Muscle of arm (tissue), 12 donors: Measurements from ENCODE around the gene DNAH14. TPM values are rescaled to one million over a fixed set of nuclear protein-coding genes. Genes with fewer than 3 reads are reported as not detected.
A peak's percentile ranks its signal among the peaks of the same experiment; 100 is the strongest.

Experiments used
- DNase-seq: peaks from one replicate; pipeline ENCODE4 v3.0.0-alpha.2; 2013
- polyA plus RNA-seq, 12 donors: library from polyadenylated mRNA; unstranded; fragments of 120-200 nt; gene quantifications; one replicate each; pipeline ENCODE4 v1.2.1, GENCODE V29; 2013; ENCODE audit not compliant: insufficient read length in 12 of 12

The DNAH14 gene
- polyA plus RNA-seq, 12 donors: 4.0 to 16.5 (median 6.5) TPM; not detected in 1

- DNase-seq: peak; percentile 33
These were observed 498.0 kb downstream of the DNAH14 start, which contains the start of gene LBR for GRCh38 chr1:225427235-225428067. TSS of gene LBR (minus strand) at chr1:225428038. CDS start at chr1:225424075, 3,963 bp downstream.

DNA sequence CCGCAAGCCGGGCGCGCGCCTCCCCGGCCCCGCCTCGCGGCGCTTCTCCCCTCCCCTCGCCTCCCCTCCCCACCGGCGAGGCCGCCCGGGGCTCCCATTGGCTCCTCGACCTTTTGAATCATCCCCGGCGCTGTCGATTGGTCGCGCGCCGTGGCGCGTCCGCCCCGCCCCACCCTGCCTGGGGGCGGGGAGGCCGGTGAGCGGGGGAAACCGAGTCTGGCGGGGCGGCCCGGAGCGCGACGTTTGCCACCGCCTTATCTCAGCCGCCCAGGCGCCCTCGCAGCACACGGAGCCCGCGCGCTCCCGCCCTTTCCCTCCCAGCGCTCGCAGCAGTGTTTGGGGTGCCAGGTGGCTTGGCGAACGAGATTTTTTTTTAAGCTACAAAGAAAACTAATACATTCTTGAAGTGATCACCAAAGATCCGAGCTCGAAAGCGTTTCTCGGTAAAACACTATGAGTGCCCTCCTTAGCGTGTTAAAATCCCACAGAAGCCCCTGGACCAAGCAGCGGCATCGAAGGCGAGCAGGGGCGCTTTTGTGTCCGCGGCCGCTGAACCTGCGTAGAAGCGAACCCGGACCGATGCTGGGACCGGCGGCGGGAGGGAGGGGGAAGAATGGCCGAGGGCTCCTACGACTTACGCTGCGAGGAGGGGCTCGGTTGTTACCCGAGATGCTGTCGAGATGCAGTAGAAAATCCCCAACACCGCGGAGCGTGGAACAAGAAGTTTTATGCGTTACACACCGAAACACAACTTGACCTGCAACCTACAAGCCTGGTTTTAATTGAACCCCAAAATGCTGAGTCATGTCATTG is 498.8 kb downstream of the DNAH14 start:
- peak; percentile 94 for DNase-seq

GRCh38 chr1:225428881-225429455 is 499.5 kb downstream of the DNAH14 start:
- DNase-seq: no peak

- no peak for DNase-seq
These were observed 500.8 kb downstream of the DNAH14 start for GRCh38 chr1:225430301-225430700.

- no peak for DNase-seq
These were observed 501.8 kb downstream of the DNAH14 start for GRCh38 chr1:225431081-225431863.

GRCh38 chr1:225434046-225434445 is 504.6 kb downstream of the DNAH14 start:
- no peak for DNase-seq

DNA sequence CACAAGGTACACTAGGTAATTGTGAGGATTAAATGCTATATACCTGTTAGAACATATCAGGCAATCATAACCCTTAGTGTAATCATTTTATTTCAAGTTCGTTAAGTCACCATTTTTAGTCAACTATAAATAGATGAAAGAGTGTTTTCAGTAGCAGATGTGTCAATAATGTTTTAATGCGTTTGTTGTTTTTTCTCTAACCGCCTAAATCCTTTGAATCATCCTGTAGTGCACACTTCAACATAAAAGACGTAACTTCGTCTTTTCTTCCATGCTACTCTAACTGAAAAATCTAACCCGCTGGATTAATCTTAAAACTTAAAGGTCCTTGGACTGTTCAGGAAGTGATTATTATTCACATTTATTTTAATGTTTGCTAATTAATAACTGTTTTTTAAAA is 505.6 kb downstream of the DNAH14 start:
- DNase-seq: no peak

GRCh38 chr1:225435487-225435886 is 506.0 kb downstream of the DNAH14 start:
- DNase-seq: no peak

- DNase-seq: no peak
These were observed 506.5 kb downstream of the DNAH14 start for GRCh38 chr1:225435957-225436392.

DNA sequence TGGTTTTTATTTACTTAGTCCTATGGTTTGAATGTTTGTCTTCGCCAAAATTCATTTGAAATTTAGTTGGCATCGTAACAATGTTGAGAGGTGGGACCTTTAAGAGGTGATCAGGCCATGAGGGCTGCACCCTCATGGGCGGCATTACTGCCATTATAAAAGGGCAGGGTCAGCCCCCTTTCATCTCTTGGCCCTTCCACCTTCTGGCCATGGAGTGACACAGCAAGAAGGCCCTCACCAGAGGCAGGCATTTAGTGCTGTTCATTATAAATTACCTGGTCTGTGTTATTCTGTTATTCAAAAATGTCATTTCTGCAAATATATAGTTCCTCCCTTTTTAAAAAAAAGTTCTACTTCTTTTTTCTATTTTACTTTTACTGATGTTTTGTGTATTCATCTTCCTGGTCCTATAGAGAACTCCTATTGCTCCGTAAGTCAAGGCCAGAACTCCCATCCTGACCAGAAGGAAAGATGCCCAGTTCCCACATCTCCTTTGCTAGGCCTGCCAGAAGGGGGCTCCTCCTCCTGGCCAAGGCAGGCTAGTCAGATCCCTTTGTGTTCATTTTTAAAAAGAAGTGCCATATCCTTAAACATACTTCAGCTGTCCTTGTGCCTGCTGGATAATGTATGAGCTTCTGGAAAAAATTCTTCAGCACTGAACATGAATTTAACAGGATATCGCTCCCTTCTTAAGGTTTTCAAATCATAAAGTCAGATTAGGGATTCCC is 508.4 kb downstream of the DNAH14 start:
- no peak for DNase-seq

GRCh38 chr1:225440380-225441221 is 511.1 kb downstream of the DNAH14 start:
- DNase-seq: no peak

DNA sequence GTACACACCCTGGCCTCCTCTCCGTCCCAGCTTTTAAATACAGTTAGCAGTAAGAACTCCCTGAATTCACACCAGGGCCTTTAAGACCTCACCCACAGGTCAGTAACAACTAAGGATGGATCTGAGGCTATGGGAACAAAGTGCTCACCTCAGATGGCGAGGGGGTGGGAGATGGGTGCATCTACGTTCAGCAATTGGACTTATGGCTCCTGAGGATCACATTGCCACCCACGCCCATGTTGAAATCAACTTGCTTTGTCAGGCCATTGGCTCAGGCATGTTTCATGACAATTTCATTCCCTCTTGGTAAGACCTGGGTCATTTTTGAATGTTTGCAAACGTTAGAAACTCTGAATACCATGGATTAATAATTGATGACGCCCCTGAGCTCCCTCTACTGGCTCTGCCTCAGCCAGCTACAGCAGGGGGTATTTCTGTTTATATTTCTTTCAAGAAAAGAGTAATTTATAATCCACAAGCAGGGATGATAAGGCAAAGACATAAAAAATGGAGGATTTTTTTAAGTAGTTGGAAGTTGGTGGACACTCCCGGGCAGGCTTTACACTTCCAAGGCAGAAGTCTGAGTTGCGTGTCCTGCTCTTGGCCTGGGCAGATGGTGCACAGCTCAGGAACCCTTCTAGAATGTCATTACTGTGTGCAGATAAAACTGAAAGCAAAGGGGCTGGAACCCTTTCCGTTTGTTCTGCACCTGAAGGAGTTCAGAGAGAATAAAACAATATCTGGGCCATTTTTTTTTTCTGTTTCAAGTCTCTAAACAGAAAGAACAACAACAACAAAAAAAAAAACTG is 512.0 kb downstream of the DNAH14 start:
- DNase-seq: no peak

DNA sequence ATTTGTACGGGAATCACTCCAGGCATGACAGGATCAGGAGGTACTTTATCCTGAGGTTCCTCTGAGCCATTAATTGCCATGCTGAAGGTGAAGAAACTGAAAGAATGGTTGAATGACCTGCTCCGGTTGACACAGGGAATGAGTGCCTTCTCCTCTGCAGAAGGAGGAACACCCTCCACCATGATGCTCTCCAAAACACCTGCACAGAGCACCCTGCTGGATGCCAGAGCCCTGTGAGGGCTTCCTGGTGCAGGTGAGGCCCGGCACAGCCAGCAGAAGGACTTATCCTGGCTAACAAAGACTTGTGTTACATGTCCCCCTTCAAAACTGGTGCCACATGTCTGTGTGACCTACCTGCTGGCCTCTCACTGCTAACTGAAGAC is 512.6 kb downstream of the DNAH14 start:
- DNase-seq: no peak

DNA sequence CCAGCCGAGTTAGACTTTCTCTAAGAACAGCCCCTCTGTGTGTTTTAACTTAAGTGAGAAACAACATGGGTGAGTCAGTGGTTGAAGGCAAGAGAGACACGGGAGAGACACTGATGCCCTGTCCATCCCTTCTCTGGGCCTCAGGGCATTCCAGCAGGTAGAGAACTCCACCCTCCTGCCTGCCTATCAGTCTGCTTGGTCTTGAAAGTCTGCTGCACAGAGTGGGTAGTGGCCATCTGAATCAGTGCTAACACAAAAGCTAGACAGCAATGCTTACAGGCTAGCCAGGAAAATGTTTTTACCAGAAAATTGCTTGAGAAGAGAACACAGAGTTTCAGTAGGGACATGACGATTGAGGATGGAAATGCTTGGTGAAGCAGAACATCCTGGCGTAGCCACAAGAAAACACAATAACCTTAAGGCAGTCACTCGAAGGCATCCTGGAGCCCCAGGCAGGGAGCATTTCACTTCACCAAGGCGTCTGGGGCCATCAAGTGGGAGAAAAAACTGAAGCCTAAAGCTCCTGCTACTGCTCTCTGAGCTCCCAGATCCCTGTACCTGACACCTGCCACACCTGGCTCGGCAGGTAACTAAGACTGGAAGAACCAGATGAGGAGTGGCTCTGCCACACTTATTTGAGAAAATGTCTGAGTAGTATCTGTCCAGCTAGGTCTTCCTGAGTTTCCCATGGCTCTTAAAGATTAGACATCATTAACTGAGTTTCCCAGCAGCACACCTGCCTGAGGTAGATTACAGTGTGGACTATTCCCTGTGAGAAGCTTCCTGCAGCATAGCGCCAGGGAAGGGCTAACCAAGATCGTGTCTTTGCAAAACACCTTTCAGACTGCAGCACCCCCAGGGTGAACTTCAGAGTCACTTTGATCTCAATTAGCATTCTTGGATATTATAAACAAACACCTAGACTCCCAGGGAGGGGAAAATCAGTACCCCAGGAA is 516.4 kb downstream of the DNAH14 start:
- DNase-seq: no peak

GRCh38 chr1:225446595-225446960 is 517.1 kb downstream of the DNAH14 start:
- no peak for DNase-seq

DNA sequence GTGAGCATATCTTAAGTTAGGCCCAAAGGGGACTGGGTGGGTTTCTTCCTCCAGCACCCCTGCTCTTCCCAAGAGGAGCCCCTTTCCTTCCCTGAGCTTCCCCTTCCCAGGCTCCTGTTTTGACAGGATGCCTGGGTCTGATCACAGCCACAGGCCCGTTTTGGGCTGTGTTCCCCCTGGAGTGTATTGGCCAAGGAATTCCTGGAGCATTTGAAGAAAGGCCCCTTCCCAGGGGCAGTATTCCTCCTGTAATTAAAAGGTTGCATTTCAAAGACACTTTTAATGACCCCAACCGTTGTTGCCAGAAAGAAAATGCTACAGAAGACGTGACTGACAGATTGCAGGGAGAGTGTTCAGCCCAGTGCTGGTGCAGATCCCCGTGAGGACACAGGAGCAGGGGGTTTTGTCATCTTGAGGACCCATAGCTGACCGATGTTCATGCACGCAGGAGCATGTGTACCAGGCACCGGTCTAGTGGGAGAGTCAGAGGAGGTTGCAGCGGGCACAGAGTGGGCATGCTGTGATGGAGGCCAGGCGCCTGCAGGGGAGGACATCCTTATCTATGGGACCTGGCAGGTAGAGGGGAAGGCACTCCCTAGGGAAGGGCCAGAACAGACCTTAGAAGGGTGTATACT is 517.6 kb downstream of the DNAH14 start:
- no peak for DNase-seq

DNA sequence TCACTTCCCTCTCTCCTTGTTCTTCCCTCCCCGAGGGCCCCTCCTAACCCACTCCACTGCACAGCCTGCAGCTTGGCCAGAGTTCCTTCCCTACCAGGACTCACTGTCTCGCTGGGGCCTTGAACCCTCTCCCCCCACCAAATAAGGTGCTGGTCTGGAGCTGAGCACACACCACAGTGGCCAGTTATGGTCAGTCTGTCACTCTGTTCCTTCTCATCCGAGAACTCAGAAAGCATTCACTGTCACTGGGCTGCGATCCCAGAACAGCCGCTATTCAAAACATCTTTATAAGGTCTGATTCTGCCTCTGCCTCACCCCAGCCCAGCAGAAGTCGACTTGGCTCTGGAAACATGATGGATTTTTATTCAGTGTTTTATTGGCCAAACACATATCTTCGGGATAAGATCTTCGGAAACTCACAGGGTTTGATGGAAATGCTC is 518.2 kb downstream of the DNAH14 start:
- DNase-seq: peak; percentile 58
